ENCODE results near the gene TCERG1L.

GRCh38 chr10:131251146-131251541 lies 60.4 kb downstream of the TCERG1L start:
- no peak for TF ChIP-seq CTCF (IDR thresholded peaks at IDR 0.05)
- no peak for TF ChIP-seq POLR2A (IDR thresholded peaks at IDR 0.05)
- TF ChIP-seq EP300 (IDR thresholded peaks at IDR 0.05) = no peak
- TF ChIP-seq POLR2AphosphoS5 (IDR thresholded peaks at IDR 0.05) = no peak

All from gastroesophageal sphincter (tissue), 3 donors.